Heart left ventricle (tissue), 16 donors: ENCODE data around the gene SF3B5. TPM values are rescaled to one million over a fixed set of nuclear protein-coding genes. Genes with fewer than 3 reads are reported as not detected.
A peak's percentile ranks its signal among the peaks of the same experiment; 100 is the strongest.

Experiments used
- ATAC-seq, 4 donors: fragments of 200-7000 bp; cut with Tn5 transposase; one replicate each; pipeline ENCODE4 v1.9.1; 2020 to 2022; ENCODE audit warnings: moderate library complexity in 4 of 4, mild to moderate bottlenecking in 3 of 4, moderate number of reproducible peaks in 1 of 4
- DNase-seq, 5 donors: peaks; one replicate each; pipeline ENCODE4 v3.0.0-alpha.2; 2020
- H3K27ac ChIP-seq, 12 donors: fragments of 200-600 bp; sonication (generic) in 4 of 12; one replicate each; pipeline versions ENCODE4 v1.5.0 to v1.8.0; 2016 to 2022; ENCODE audit warnings: mild to moderate bottlenecking in 2 of 12
- H3K27me3 ChIP-seq, 9 donors: fragments of 200-600 bp; sonication (generic) in 2 of 9; one replicate each; pipeline versions ENCODE4 v1.5.1 to v1.8.0; 2016 to 2022; ENCODE audit warnings: mild to moderate bottlenecking in 3 of 9
- H3K36me3 ChIP-seq, 9 donors: fragments of 200-600 bp; sonication (generic) in 2 of 9; one replicate each; pipeline versions ENCODE4 v1.5.0 to v1.8.0; 2018 to 2022; ENCODE audit warnings: mild to moderate bottlenecking in 2 of 9
- H3K4me1 ChIP-seq, 12 donors: fragments of 200-600 bp; sonication (generic) in 4 of 12; one replicate each; pipeline versions ENCODE4 v1.5.0 to v1.8.0; 2016 to 2022; ENCODE audit warnings: mild to moderate bottlenecking in 3 of 12
- H3K4me3 ChIP-seq, 12 donors: fragments of 200-600 bp; sonication (generic) in 4 of 12; one replicate each; pipeline versions ENCODE4 v1.5.0 to v1.8.0; 2017 to 2022; ENCODE audit warnings: mild to moderate bottlenecking in 9 of 12, moderate library complexity in 4 of 12
- H3K9me3 ChIP-seq, 12 donors: fragments of 200-600 bp; sonication (generic) in 4 of 12; one replicate each; pipeline versions ENCODE4 v1.5.0 to v1.8.0; 2016 to 2022; ENCODE audit warnings: mild to moderate bottlenecking in 1 of 12
- CTCF ChIP-seq, 12 donors: fragments of 200-600 bp; sonication (generic) in 4 of 12; IDR thresholded peaks; one replicate each; pipeline versions ENCODE4 v1.5.0 to v1.8.0; 2018 to 2022; ENCODE audit warnings: antibody characterized with exemption in 12 of 12, mild to moderate bottlenecking in 5 of 12
- POLR2A ChIP-seq, 2 donors: fragments of 450-650 bp; IDR thresholded peaks; one replicate each; pipeline ENCODE4 v1.6.1; 2017; ENCODE audit warnings: antibody characterized with exemption in 2 of 2, mild to moderate bottlenecking in 2 of 2, moderate library complexity in 2 of 2
- WGBS, 4 donors: extraction: QIAGEN DNeasy Blood & Tissue Kit in 2 of 4; methylation state at CpG; one replicate each; pipeline versions ENCODE4 v1.1.5 to v1.1.7; 2013 to 2018; 5-methylcytosine and 5-hydroxymethylcytosine counted together
- intact Hi-C, 10 donors: fragments of 100-400 bp; cut with DNase I; formaldehyde crosslinking; loops; one replicate each; pipeline versions ENCODE4 v1.11.1 to v1.14.2; 2022
- polyA plus RNA-seq, 2 donors: library from polyadenylated mRNA; stranded (reverse); fragments of 200-250 nt; gene quantifications; one replicate each; pipeline ENCODE4 v1.2.3, GENCODE V29; 2013
- total RNA-seq, 9 donors: library from RNA; depleted of rRNA in 2 of 9; stranded (reverse); fragments of >200 nt in 2 of 9; fragmentation: NEBNext Ultra II Directional in 3 of 9; extraction: Animal tissue kit (Norgen Biotek cat#: 25700) in 3 of 9; gene quantifications; one replicate each; pipeline versions ENCODE4 v1.1.0 to v1.2.4, GENCODE V29; 2016 to 2023
- donor health status: ischemic (EF 13 %, LVEDD 7.1; RV severe dilation, severe dysfunction).
- donor health status: healthy with polysubstance abuse.
- donor health status: DM: no; HTN: yes; CAD: no.
- donor health status: DM: no; HTN: no; CAD: no.
- donor health status: ischemic (EF 25% LVEDD 6.9; RV normal size, moderate dysfunction).
- donor health status: ischemic (EF 25% LVEDD 5.7; RV mildly dilated, moderate dysfunction).
- donor health status: healthy.
- donor health status: DM: yes; HTN: yes; CAD: no.
- donor health status: ischemic (EF 35%, LVEDD 5.7; RV mildly dilated, moderate dysfunction).
- donor health status: nonischemic (EF 11% LVEDD 7.7; RV severe dilation, severe dysfunction).
- donor health status: DM: yes; HTN: yes; CAD: no.
- donor health status: PGD.
- donor health status: ischemic (EF 29% LVEDD 5.4; RV normal size, mild dysfunction).
- donor health status: nonischemic (EF 23%, LVEDD 6.1; RV moderate dilation, normal function).

Gene SF3B5
- total and polyA plus RNA-seq, 11 donors: 99.5 to 281 (median 130) TPM

GRCh38 chr6:144063744-144064401 is 31.5 kb downstream of the SF3B5 start:
- peak; percentile 84 to 93 (median 87) for DNase-seq
- peaks cover 0 to 23% (median 14%) of the 10 kb centered on the region in 12 donors for H3K4me1 ChIP-seq
- H3K9me3 ChIP-seq: no peaks in the 10 kb centered on the region
- H3K36me3 ChIP-seq: no peaks in the 10 kb centered on the region
- TF ChIP-seq CTCF (IDR thresholded peaks at IDR 0.05): peak in 9 of 12 donors; percentile 6 to 49 (median 33)
- TF ChIP-seq POLR2A (IDR thresholded peaks at IDR 0.05): peak in 1 of 2 donors; percentile 61
- peaks cover 0 to 39% (median 3%) of the 10 kb centered on the region in 9 donors for H3K27me3 ChIP-seq
- H3K27ac ChIP-seq: peak overlapping the region in 8 of 12 donors; percentile 3 to 89 (median 44)
- WGBS, 4 donors: 0 to 2% (median 1%) methylated on average over 22 to 72 of the region's 72 CpGs
- peak; percentile 79 to 98 (median 96) for ATAC-seq
- intact Hi-C loops: loop anchor here in 1 of 10 donors (1.0 kb wide), 1 partner anchor 31 kb away; the partner anchor contains the start of gene SF3B5
- H3K4me3 ChIP-seq: peak overlapping the region; percentile 52 to 81 (median 70)

- H3K9me3 ChIP-seq: no peaks in the 10 kb centered on the region
- H3K4me3 ChIP-seq: peak overlapping the region; percentile 52 to 81 (median 70)
- ATAC-seq (peak in 1 of 4 donors; percentile 5), DNase-seq (no peak)
- WGBS, 4 donors: 4 to 9% (median 5%) methylated on average over 14 to 16 of the region's 16 CpGs
- H3K36me3 ChIP-seq: no peaks in the 10 kb centered on the region
- TF ChIP-seq POLR2A (IDR thresholded peaks at IDR 0.05) (no peak), CTCF (IDR thresholded peaks at IDR 0.05) (no peak)
- peak overlapping the region in 4 of 12 donors; percentile 30 to 89 (median 47) for H3K27ac ChIP-seq
- intact Hi-C loops: loop anchor here in 1 of 10 donors (1.0 kb wide), 1 partner anchor 32 kb away; the partner anchor contains the start of gene SF3B5
- H3K27me3 ChIP-seq: peaks cover 0 to 40% (median 3%) of the 10 kb centered on the region in 9 donors
- H3K4me1 ChIP-seq: peaks cover 0 to 23% (median 14%) of the 10 kb centered on the region in 12 donors
Observed at GRCh38 chr6:144063246-144063743, 32.1 kb downstream of the SF3B5 start.

GRCh38 chr6:144062786-144063185 is 32.6 kb downstream of the SF3B5 start:
- Histone ChIP-seq H3K4me3 (peak overlapping the region in 5 of 12 donors; percentile 60 to 81 (median 74)), H3K36me3 (no peaks in the 10 kb centered on the region), H3K27ac (peak overlapping the region in 1 of 12 donors; percentile 89), H3K9me3 (no peaks in the 10 kb centered on the region), H3K27me3 (peaks cover 0 to 35% (median 3%) of the 10 kb centered on the region in 9 donors), H3K4me1 (peaks cover 0 to 23% (median 14%) of the 10 kb centered on the region in 12 donors)
- WGBS, 4 donors: 24 to 46% (median 31%) methylated on average over 5 of the region's 5 CpGs
- TF ChIP-seq CTCF (IDR thresholded peaks at IDR 0.05): no peak
- no peak for TF ChIP-seq POLR2A (IDR thresholded peaks at IDR 0.05)
- intact Hi-C loops: loop anchor here in 1 of 10 donors (1.0 kb wide), 1 partner anchor 33 kb away; the partner anchor contains the start of gene SF3B5
- DNase-seq: no peak
- no peak for ATAC-seq

GRCh38 chr6:144059139-144059538 is 36.2 kb downstream of the SF3B5 start:
- DNase-seq: no peak
- Histone ChIP-seq H3K36me3 (no peaks in the 10 kb centered on the region), H3K27ac (no peak overlapping the region), H3K4me1 (peaks cover 0 to 19% (median 9%) of the 10 kb centered on the region in 12 donors), H3K4me3 (no peak overlapping the region), H3K27me3 (peaks cover 0 to 10% (median 0%) of the 10 kb centered on the region in 9 donors), H3K9me3 (no peaks in the 10 kb centered on the region)
- intact Hi-C loops: no loop called here
- 86 to 90% (median 89%) methylated on average over 1 of the region's 1 CpG; no CpG with 5 or more reads in 1 of the 4 donors for WGBS, 4 donors
- no peak for ATAC-seq
- TF ChIP-seq CTCF (IDR thresholded peaks at IDR 0.05) (no peak), POLR2A (IDR thresholded peaks at IDR 0.05) (no peak)
